Measurements from ENCODE around the gene PLEKHM3.
"Not testable (repeated sequence)": the region's sequence is repeated elsewhere in the genome, so short reads cannot be mapped to it uniquely, and the experiment has no call there.

PLEKHM3 gene

GRCh38 chr2:207929923-207930322 is 95.4 kb downstream of the PLEKHM3 start:
- DNase-seq (ENCODE audit: extremely low read depth in 1 of 2, low read depth in 1 of 2): no peak

DNA sequence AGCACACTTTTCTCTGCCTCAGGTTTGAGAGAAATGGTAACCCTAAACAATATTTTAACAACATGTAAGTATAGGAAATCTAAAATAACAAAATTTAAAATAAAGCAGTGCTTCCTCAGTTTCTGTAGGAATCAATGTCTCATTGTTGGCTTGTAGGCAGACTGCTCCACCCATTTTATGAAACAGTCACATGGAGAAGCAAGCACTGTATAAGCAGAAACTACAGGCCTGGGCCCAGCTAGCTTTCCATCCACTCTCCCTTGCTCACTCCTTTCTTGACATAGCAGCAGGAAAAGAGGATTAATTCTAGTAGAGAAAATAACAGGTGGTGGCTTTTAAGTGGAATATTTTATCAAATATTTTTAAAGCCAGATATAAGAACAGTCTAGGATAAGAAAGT is 97.2 kb downstream of the PLEKHM3 start:
- no peak for DNase-seq (ENCODE audit: extremely low read depth in 1 of 2, low read depth in 1 of 2)

GRCh38 chr2:207926989-207927300 is 98.4 kb downstream of the PLEKHM3 start:
- no peak for DNase-seq (ENCODE audit: extremely low read depth in 1 of 2, low read depth in 1 of 2)

DNA sequence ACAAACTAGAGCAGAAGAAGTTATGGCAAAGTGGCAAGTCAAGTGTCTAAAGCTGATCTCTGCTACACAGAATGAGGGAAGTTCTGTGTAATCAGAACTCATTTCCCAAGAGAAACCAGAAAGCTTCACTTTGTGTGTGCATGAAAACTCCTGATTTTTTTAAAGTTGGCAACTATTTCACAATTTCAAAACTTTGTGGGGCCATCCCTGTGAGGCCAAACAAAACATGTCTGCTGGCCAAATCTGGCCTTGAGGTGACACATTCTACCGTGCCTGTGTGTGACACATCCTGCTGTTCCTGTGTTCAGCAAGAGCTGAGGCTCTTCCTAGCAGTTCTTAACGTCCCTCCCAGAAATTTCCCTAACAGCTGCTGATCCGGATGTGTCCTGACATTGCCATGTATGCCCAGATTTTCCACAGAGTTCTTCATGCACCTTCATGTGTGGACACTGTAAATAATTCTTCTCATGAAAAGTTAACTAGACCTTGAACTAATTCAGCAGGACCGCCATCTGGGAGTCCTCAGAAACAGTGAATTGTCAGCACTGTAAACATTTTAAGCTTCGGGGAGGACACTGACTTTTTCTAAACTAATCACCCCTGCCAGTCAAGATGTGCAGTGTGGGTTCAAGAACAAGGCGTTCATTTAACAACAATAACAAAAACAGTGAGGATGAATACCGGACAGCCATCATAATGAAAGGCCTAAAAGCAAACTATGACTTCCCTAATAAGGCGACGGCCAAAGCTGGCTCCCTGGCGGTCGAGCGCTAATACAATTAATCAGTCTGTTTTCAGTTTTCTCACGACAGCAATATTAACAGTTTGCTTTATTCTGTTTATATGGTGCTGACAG is 99.0 kb downstream of the PLEKHM3 start:
- DNase-seq (ENCODE audit: extremely low read depth in 1 of 2, low read depth in 1 of 2): no peak

DNA sequence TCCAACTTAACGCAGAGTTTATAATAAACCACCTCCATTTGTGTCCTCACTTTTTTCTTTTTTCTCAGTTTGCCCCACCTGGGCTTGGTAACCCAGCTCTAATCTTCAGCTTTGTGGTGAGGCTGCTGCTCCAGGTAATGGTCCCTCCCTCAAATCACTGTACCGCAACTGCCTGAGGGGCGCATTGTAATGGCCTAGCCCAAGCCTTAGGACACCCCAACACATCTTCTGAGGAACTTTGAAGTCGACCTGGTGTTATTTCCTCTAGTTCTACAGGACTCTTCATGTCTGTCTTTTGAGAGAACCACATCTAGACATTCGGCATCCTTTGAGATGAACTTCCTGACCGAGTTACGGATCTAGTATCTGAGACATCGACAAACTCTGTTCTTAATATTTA is 99.7 kb downstream of the PLEKHM3 start:
- DNase-seq (ENCODE audit: extremely low read depth in 1 of 2, low read depth in 1 of 2): no peak

- DNase-seq (ENCODE audit: extremely low read depth in 1 of 2, low read depth in 1 of 2): no peak
Measured at GRCh38 chr2:207921606-207922005, 103.7 kb downstream of the PLEKHM3 start.

DNA sequence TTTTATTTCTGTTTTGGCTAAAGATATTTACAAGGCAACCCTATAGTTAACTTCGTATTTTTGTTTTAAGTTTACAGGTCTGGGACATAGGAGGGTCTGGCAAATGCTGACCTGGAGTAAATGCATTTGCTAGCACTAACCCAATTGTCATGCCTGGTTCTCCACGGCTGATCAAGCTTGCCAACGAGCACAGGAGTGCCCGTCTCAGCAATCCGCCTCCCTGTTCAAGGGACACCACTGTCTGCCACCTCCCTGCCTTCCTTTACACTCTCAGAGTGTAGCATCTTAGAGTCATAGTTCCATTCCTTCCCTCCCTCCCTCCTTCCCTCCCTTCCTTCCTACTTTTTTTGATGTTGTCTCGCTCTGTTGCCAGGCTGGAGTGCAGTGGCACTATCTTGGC is 104.6 kb downstream of the PLEKHM3 start:
- no peak for DNase-seq (ENCODE audit: extremely low read depth in 1 of 2, low read depth in 1 of 2)

DNA sequence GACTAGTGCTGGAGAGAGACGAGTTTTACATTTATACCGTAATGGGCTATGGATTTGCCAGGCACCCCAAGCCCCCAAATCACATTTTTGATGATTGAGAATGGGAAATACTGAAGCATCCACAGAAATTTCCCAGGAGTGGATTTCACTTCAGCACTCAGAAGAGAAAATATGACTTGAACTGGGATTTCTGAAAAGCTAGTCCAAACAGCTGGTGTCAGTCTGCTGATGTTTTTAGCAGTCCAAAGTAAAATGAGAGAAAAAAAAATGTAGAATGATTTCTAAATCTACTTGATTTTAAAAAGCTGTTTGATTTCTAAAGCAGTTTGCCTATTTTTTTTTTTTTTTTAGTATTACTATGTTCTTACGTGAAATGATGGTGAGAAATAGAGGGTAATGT is 105.0 kb downstream of the PLEKHM3 start:
- no peak for DNase-seq (ENCODE audit: extremely low read depth in 1 of 2, low read depth in 1 of 2)

- DNase-seq (ENCODE audit: extremely low read depth in 1 of 2, low read depth in 1 of 2): no peak
Measured at GRCh38 chr2:207919164-207919919, 106.0 kb downstream of the PLEKHM3 start.

- DNase-seq (ENCODE audit: extremely low read depth in 1 of 2, low read depth in 1 of 2): no peak
Measured at GRCh38 chr2:207914716-207915115, 110.6 kb downstream of the PLEKHM3 start.

DNA sequence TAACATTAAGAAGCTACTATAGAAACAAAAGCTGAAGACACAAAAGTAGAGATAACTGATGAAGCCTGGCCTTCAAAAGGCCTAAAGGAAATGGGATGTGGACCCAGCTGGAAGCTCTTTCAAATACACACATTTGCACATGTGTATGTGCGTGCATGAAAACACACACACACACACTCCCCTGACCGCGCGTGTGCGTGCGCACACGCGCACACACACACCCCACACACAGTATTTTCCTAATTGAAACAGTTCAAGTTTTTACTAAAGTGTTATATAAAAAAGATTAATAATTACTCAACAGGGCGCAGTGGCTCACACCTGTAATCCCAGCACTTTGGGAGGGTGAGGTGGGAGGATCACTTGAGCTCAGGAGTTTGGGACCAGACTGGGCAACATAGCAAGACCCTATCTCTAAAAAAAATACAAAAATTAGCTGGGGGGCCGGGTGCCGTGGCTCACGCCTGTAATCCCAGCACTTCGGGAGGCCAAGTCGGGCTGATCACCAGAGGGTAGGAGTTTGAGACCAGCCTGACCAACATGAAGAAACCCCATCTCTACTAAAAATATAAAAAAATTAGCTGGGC is 111.5 kb downstream of the PLEKHM3 start:
- DNase-seq (ENCODE audit: extremely low read depth in 1 of 2, low read depth in 1 of 2): no peak

DNA sequence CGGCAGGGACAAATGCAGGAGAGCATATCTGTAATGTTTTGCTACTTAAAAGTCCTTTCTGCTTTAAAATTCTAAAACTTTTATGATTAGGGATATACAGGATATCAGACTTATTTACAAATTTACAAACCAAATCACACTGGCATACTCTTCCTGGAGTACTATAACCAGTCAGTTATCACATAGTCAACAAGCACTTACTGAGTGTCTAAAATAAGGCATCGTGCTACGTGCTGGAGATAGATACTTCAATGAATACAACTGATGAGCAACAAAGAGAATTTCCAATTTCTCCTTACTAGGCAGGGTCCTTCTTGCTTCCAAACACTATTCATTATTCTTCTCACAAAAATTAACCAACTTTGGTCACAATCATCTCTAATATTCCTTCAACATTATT is 113.5 kb downstream of the PLEKHM3 start:
- no peak for DNase-seq (ENCODE audit: extremely low read depth in 1 of 2, low read depth in 1 of 2)

- no peak for DNase-seq (ENCODE audit: extremely low read depth in 1 of 2, low read depth in 1 of 2)
Measured at GRCh38 chr2:207911215-207911614, 114.1 kb downstream of the PLEKHM3 start.

GRCh38 chr2:207906495-207906894 is 118.8 kb downstream of the PLEKHM3 start:
- DNase-seq (ENCODE audit: extremely low read depth in 1 of 2, low read depth in 1 of 2): not testable (repeated sequence)

DNA sequence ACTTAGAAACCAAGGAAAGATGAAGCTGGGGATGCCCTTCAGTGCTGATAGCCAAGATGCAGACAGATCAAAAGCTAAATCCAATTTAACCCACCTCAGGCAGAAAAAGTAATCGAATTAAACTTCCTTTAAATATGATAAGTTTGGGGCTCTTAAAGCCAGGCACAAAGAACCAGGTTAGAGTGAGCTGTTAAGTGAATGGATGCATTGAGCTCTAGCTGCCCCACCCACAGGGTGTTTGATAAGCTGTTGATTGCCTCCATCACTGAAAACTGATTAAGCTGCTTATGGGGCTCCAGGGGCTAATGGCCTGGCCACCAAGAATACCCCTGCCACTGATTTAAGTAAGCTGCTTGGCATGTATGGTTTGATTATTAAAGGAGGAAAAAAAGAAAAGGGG is 119.8 kb downstream of the PLEKHM3 start:
- no peak for DNase-seq (ENCODE audit: extremely low read depth in 1 of 2, low read depth in 1 of 2)

DNA sequence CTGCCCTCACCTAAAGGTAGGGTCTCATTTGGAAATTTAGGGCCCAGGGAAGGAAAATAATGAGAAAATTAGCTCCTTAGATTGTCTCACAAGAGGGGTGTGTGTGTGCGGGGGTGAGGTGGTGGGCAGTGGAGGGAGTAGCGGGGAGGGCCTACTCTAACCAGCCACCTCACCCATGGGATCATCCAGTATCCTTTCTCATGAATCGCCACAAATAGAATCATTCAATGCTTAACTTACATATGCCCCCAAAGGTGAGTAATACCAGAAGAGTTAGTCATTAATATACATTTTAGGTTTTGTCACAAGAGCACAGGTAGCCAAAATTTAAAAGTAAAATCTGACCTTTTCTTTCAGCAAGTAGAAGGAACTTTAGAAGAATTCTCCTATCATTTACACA is 122.1 kb downstream of the PLEKHM3 start:
- DNase-seq (ENCODE audit: extremely low read depth in 1 of 2, low read depth in 1 of 2): no peak

- DNase-seq (ENCODE audit: extremely low read depth in 1 of 2, low read depth in 1 of 2): no peak
Measured at GRCh38 chr2:207902821-207903220, 122.5 kb downstream of the PLEKHM3 start.

- DNase-seq (ENCODE audit: extremely low read depth in 1 of 2, low read depth in 1 of 2): no peak
Measured at GRCh38 chr2:207901829-207902228, 123.5 kb downstream of the PLEKHM3 start.

GRCh38 chr2:207901401-207901800 is 123.9 kb downstream of the PLEKHM3 start:
- DNase-seq (ENCODE audit: extremely low read depth in 1 of 2, low read depth in 1 of 2): no peak

DNA sequence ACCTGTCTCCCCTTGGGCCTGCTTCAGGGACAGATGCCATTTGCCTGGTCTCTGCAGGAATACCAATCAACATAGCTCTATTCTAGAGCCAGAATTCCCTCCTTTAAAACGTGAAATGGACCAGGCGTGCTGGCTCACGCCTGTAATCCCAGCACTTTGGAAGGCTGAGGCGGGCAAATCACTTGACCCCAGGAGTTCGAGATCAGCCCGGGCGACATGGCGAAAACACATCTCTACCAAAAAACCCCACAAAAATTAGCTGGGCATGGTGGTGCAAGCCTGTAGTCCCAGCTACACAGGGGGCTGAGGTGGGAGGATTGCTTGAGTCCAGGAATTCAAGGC is 127.0 kb downstream of the PLEKHM3 start:
- no peak for DNase-seq (ENCODE audit: extremely low read depth in 1 of 2, low read depth in 1 of 2)

DNA sequence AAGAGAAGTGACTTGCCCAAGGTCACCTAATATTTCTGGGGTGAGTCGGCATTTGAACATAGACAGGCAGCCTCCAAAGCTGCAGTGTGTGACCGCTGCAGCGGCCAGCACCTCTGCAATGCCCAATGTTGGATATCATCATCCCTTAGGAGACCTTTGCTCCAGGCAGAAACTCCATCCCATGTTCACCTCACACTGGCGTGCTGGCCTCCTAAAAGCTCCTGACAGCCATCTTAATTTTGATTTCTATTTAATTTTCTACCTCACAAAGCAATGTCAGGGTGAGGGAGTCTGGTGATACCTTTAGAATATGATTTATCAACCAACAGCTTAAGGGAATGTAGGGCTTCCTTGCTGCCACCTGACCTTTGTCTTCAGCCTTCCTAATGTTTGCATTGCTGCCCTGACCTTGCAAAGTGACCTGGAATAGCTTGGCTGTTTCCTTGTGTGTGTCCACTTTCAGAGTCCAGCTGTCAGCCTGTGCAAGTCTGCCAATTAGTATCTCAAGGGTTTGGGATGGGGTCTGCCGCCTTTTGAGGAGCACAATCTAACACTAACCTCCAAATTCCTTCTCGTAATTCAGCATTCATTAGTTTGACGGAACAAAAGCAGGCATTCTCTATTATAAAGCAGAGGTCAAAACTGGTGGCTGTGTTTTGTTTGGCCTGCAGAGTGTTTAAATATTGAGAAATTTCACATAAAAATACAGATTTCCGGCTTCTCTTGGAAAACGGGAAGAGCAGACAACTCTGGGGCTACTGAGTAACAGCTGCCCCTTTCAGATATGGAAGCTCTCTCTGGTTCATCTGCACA is 127.6 kb downstream of the PLEKHM3 start:
- no peak for DNase-seq (ENCODE audit: extremely low read depth in 1 of 2, low read depth in 1 of 2)
